ENCODE results near the gene MEF2C.

The MEF2C gene

DNA sequence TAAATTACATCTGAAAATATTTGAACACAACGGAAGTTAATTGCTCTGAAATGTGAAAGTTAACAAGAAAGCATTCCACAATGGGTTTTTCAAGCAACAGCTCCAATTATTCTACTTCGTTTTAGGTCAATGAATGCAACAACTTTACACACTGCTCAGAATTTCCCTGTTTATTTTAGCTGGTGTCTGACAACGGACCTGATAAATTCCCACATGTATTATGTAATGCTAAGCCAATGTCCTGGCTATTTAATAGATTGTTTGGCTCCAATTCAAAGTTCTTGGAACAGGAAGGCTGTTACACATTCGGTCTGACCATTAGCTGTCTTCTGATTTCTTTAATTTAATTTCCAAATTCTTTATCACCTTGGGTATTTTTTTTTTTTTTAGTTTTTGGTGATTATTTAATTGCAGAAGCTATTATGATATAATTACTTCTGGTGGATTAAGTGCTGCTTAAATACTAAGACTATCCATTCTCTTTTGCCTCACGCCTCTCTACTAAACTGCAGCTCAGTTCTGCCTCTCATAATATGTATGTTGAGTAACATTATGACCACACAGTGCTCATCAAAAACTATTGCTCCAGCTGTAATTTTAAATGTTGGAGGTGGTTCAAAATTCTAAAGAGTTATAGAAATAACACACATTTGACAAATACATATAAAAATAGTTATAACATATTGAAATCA, 57.9 kb downstream of the MEF2C start:
- intact Hi-C loops (cut with DNase I; ENCODE audit: low total_unique reads), result loop anchor here (5.0 kb wide), 2 partner anchors 38 to 57 kb away; partner anchors contain the start of gene MEF2C
- H3K4me3 ChIP-seq, result peak overlapping the region; percentile 3 to 13
- H3K36me3 ChIP-seq, result peaks cover 0 to 17% (median 4%) of the 10 kb centered on the region in 3 donors
- TF ChIP-seq, protein P1, sequence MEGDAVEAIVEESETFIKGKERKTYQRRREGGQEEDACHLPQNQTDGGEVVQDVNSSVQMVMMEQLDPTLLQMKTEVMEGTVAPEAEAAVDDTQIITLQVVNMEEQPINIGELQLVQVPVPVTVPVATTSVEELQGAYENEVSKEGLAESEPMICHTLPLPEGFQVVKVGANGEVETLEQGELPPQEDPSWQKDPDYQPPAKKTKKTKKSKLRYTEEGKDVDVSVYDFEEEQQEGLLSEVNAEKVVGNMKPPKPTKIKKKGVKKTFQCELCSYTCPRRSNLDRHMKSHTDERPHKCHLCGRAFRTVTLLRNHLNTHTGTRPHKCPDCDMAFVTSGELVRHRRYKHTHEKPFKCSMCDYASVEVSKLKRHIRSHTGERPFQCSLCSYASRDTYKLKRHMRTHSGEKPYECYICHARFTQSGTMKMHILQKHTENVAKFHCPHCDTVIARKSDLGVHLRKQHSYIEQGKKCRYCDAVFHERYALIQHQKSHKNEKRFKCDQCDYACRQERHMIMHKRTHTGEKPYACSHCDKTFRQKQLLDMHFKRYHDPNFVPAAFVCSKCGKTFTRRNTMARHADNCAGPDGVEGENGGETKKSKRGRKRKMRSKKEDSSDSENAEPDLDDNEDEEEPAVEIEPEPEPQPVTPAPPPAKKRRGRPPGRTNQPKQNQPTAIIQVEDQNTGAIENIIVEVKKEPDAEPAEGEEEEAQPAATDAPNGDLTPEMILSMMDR (IDR thresholded peaks at IDR 0.05), result no peak
- H3K27me3 ChIP-seq, result no peaks in the 10 kb centered on the region
- peaks cover 0 to 70% (median 14%) of the 10 kb centered on the region in 4 donors for H3K4me1 ChIP-seq
- peak overlapping the region; percentile 1 to 70 for H3K27ac ChIP-seq
- DNase-seq, result no peak
- H3K9me3 ChIP-seq, result no peaks in the 10 kb centered on the region

DNA sequence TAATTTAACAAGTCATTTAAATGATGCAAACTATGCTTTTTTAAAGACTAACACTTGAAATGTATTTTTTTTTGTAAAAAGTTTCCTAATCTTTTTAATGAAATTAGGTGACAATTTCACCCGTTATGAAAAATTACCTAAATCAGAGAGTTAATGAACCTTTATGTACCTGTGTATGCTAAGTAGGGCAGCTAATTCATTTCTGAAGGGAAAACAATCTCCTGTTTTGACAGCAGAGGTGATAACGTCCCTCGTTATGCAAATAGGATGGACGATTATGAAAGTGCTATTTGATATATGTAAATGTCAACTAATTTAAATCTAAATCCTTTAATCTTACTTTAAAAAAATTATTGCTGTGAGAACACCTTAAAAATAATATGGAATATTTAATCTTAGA, 58.8 kb downstream of the MEF2C start:
- no peak overlapping the region for H3K4me3 ChIP-seq
- peak overlapping the region in 1 of 2 donors; percentile 70 for H3K27ac ChIP-seq
- intact Hi-C loops (cut with DNase I; ENCODE audit: low total_unique reads), result no loop called here

DNA sequence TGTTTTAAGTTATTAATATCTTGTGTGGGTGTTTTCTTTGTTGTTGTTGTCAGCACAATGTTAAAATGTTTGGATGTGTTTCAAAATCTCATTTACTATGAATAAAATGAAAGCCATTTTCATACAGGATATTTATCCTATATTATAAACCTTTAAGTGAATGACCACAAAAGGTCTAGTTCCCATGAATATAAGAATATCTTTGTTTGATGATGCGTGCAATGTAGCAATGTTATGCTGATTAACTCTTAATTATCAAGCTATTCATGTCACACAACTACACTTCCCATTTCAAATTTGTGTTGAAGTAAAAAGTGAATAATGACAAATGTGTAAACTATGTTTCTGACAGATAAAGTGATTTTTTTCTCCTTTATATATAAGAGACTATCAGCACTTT, 59.8 kb downstream of the MEF2C start:
- Histone ChIP-seq H3K4me3 (no peak overlapping the region), H3K27me3 (no peaks in the 10 kb centered on the region), H3K27ac (no peak overlapping the region), H3K36me3 (peaks cover 0 to 17% (median 4%) of the 10 kb centered on the region in 3 donors), H3K9me3 (no peaks in the 10 kb centered on the region), H3K4me1 (peaks cover 0 to 68% (median 16%) of the 10 kb centered on the region in 4 donors)
- TF ChIP-seq, protein P1 (IDR thresholded peaks at IDR 0.05), result no peak
- DNase-seq, result no peak
- intact Hi-C loops (cut with DNase I; ENCODE audit: low total_unique reads), result no loop called here

More for the DNA sequence above, 58.8 kb downstream of the MEF2C start:
- Histone ChIP-seq H3K9me3 (no peaks in the 10 kb centered on the region), H3K4me1 (peaks cover 0 to 68% (median 14%) of the 10 kb centered on the region in 4 donors), H3K27me3 (no peaks in the 10 kb centered on the region), H3K36me3 (peaks cover 0 to 17% (median 4%) of the 10 kb centered on the region in 3 donors)
- TF ChIP-seq, protein P1 (IDR thresholded peaks at IDR 0.05), result no peak
- no peak for DNase-seq

DNA sequence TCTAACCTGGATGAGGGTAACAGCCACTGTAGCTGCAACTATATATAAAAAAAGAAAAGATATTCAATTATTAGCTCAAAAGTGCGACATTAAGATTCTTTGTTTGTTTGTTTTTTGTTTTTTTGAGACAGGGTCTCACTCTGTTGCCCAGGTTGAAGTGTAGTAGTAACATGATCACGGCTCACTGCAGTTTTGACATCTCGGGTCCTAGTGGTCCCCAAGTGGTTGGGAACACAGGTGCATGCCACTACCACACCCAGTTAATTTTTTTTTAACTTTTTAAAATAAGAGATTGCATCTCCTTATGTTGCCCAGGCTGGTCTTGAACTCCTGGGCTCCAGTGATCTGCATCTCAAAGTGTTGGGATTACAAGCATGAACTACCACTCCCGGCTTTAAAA, 61.8 kb downstream of the MEF2C start:
- Histone ChIP-seq H3K27me3 (no peaks in the 10 kb centered on the region), H3K27ac (no peak overlapping the region), H3K9me3 (no peaks in the 10 kb centered on the region), H3K36me3 (peaks cover 0 to 17% (median 4%) of the 10 kb centered on the region in 3 donors), H3K4me1 (peaks cover 0 to 73% (median 9%) of the 10 kb centered on the region in 4 donors), H3K4me3 (no peak overlapping the region)
- no peak for DNase-seq
- intact Hi-C loops (cut with DNase I; ENCODE audit: low total_unique reads), result no loop called here
- TF ChIP-seq, protein P1 (IDR thresholded peaks at IDR 0.05), result no peak

DNA sequence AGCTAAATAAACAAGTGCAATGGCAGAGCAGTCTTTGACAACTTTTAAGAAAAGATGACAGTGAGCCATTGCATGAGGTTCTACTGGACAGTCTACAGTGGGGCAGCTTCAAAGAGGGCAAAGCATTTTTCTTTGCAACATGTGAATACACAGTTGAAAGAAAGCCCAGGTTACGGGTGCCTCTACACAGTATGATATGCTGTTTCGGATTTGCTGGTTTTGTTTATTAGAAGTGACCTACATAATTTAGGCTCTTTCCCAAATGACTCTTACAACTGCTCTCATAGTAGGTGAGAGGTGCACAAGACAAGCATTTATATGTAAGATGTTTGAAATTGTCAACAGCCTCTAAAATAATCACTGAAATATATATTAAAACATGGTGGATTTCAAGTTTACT, 62.4 kb downstream of the MEF2C start:
- peaks cover 0 to 73% (median 8%) of the 10 kb centered on the region in 4 donors for H3K4me1 ChIP-seq
- intact Hi-C loops (cut with DNase I; ENCODE audit: low total_unique reads), result no loop called here
- H3K4me3 ChIP-seq, result no peak overlapping the region
- peaks cover 0 to 17% (median 4%) of the 10 kb centered on the region in 3 donors for H3K36me3 ChIP-seq
- DNase-seq, result no peak
- no peak overlapping the region for H3K27ac ChIP-seq
- no peaks in the 10 kb centered on the region for H3K9me3 ChIP-seq
- no peaks in the 10 kb centered on the region for H3K27me3 ChIP-seq
- TF ChIP-seq, protein P1 (IDR thresholded peaks at IDR 0.05), result no peak
